H1 (cell line): ENCODE results near the gene TAAR9. TPM values are rescaled to one million over a fixed set of nuclear protein-coding genes. Genes with fewer than 3 reads are reported as not detected.

ENCODE experiments used
- CTCF ChIA-PET: fragments of 300-600 bp; sonication (Branson Sonifier 250); formaldehyde crosslinking; loops from one replicate; lab custom pipeline; 2021; ENCODE audit not compliant: partially characterized antibody; lab: Charles Lee
- POLR2A ChIA-PET: fragments of 300-600 bp; sonication (Branson Sonifier 250); formaldehyde crosslinking; loops from one replicate; lab custom pipeline; 2021; ENCODE audit warnings: inconsistent platforms; ENCODE audit not compliant: partially characterized antibody; lab: Charles Lee
- DNase-seq, 2 experiments: peaks; one replicate each; pipeline versions ENCODE4 v3.0.0 to v3.0.0-alpha.2; 2010 to 2022; ENCODE audit warnings: low spot score in 2 of 2, low read depth in 1 of 2, mixed read lengths in 1 of 2
- FAIRE-seq: peaks from 2 replicates; lab custom pipeline; 2011; peaks lifted over from hg19 to GRCh38; lab: Jason Lieb, UNC
- H2AFZ ChIP-seq: 2 replicates; pipeline ENCODE4 v1.8.1; 2012; ENCODE audit warnings: low read length, inconsistent platforms
- H2AK5ac ChIP-seq: 2 replicates; pipeline ENCODE4 v1.6.1; 2013; ENCODE audit warnings: low read depth, low read length
- H2BK120ac ChIP-seq: replicated peaks from 2 replicates; pipeline ENCODE3; 2013; ENCODE audit warnings: low read depth, low read length, inconsistent platforms
- H2BK12ac ChIP-seq: 2 replicates; pipeline ENCODE4 v1.6.1; 2013; ENCODE audit warnings: low read depth, low read length
- H2BK15ac ChIP-seq: 2 replicates; pipeline ENCODE4 v1.6.1; 2013; ENCODE audit warnings: low read length
- H2BK20ac ChIP-seq: 2 replicates; pipeline ENCODE4 v1.6.1; 2013; ENCODE audit warnings: low read length
- H2BK5ac ChIP-seq: 2 replicates; pipeline ENCODE4 v1.6.1; 2013; ENCODE audit warnings: low read depth, low read length
- H3K14ac ChIP-seq: 2 replicates; pipeline ENCODE4 v1.6.1; 2013; ENCODE audit warnings: inconsistent platforms; ENCODE audit not compliant: insufficient read length
- H3K18ac ChIP-seq: 2 replicates; pipeline ENCODE4 v1.6.1; 2013; ENCODE audit warnings: low read length; ENCODE audit errors: extremely low read depth
- H3K23ac ChIP-seq: 2 replicates; pipeline ENCODE4 v1.6.1; 2013; ENCODE audit warnings: inconsistent platforms; ENCODE audit not compliant: insufficient read length
- H3K23me2 ChIP-seq: 2 replicates; pipeline ENCODE4 v1.6.1; 2013; ENCODE audit warnings: low read depth, low read length
- H3K27ac ChIP-seq: 2 replicates; pipeline ENCODE4 v1.6.1; 2011; ENCODE audit warnings: low read depth, low read length, inconsistent platforms
- H3K27me3 ChIP-seq, 4 experiments: replicated peaks in 1 of 4; 1 replicate in 1 of 4; 2 replicates in 3 of 4; pipeline versions ENCODE4 v1.6.1 to v1.8.1; 2011 to 2013; ENCODE audit warnings: low read length in 3 of 4, mild to moderate bottlenecking in 3 of 4, inconsistent platforms in 2 of 4, mixed read lengths in 2 of 4, moderate library complexity in 1 of 4; ENCODE audit not compliant: control insufficient read depth in 3 of 4, insufficient read depth in 3 of 4; ENCODE audit errors: extremely low read depth in 1 of 4
- H3K36me3 ChIP-seq, 4 experiments: 2 replicates each; pipeline versions ENCODE4 v1.6.1 to v1.8.1; 2011 to 2013; ENCODE audit warnings: mild to moderate bottlenecking in 4 of 4, low read length in 3 of 4, moderate library complexity in 2 of 4, control low read depth in 1 of 4, inconsistent platforms in 1 of 4; ENCODE audit not compliant: insufficient read depth in 4 of 4, control insufficient read depth in 2 of 4
- H3K4ac ChIP-seq: replicated peaks from 2 replicates; pipeline ENCODE3; 2013; ENCODE audit warnings: low read length, low read depth, mixed read lengths, inconsistent platforms; ENCODE audit not compliant: insufficient read length
- H3K4me1 ChIP-seq, 4 experiments: replicated peaks in 1 of 4; 1 replicate in 1 of 4; 2 replicates in 3 of 4; pipeline versions ENCODE4 v1.6.1 to v1.8.1; 2011 to 2013; ENCODE audit warnings: low read length in 3 of 4, inconsistent platforms in 2 of 4, mixed read lengths in 1 of 4; ENCODE audit not compliant: insufficient read depth in 4 of 4, control insufficient read depth in 3 of 4
- H3K4me2 ChIP-seq, 2 experiments: 2 replicates each; pipeline versions ENCODE4 v1.6.1 to v1.8.1; 2011 to 2013; ENCODE audit warnings: low read depth in 2 of 2, low read length in 2 of 2, control low read depth in 1 of 2, inconsistent platforms in 1 of 2, mild to moderate bottlenecking in 1 of 2; ENCODE audit not compliant: insufficient read depth in 1 of 2
- H3K4me3 ChIP-seq, 4 experiments: fragments of 200-600, 300-600 bp in 1 of 4; sonication (generic), shearing (Covaris generic), sonication (Bioruptor Twin) in 1 of 4; 2 replicates each; pipeline versions ENCODE4 v1.5.1 to v1.8.1; 2011 to 2016; ENCODE audit warnings: low read length in 4 of 4, low read depth in 3 of 4, control low read depth in 2 of 4, inconsistent platforms in 2 of 4, mild to moderate bottlenecking in 2 of 4, mixed read lengths in 1 of 4, moderate library complexity in 1 of 4; ENCODE audit not compliant: insufficient read depth in 2 of 4; ENCODE audit errors: extremely low read depth in 1 of 4
- H3K56ac ChIP-seq: replicated peaks from 2 replicates; pipeline ENCODE3; 2013; ENCODE audit warnings: low read depth, mild to moderate bottlenecking, mixed read lengths, low read length, inconsistent platforms; ENCODE audit not compliant: insufficient read length
- H3K79me1 ChIP-seq: 2 replicates; pipeline ENCODE4 v1.6.1; 2013; ENCODE audit warnings: low read depth, low read length, control low read depth
- H3K79me2 ChIP-seq, 2 experiments: 2 replicates each; pipeline versions ENCODE4 v1.6.1 to v1.8.1; 2012 to 2013; ENCODE audit warnings: low read length in 2 of 2, mild to moderate bottlenecking in 2 of 2, inconsistent platforms in 1 of 2; ENCODE audit not compliant: insufficient read depth in 2 of 2, control insufficient read depth in 1 of 2
- H3K9ac ChIP-seq, 4 experiments: replicated peaks in 1 of 4; 1 replicate in 1 of 4; 2 replicates in 3 of 4; pipeline versions ENCODE4 v1.6.1 to v1.8.1; 2011 to 2013; ENCODE audit warnings: low read depth in 3 of 4, low read length in 3 of 4, control low read depth in 2 of 4, mild to moderate bottlenecking in 2 of 4, moderate library complexity in 2 of 4, inconsistent platforms in 1 of 4; ENCODE audit errors: extremely low read depth in 1 of 4
- H3K9me3 ChIP-seq, 2 experiments: 2 replicates each; pipeline versions ENCODE4 v1.6.1 to v1.8.1; 2012 to 2013; ENCODE audit warnings: mild to moderate bottlenecking in 2 of 2, moderate library complexity in 2 of 2, control low read depth in 1 of 2, inconsistent platforms in 1 of 2, low read depth in 1 of 2, low read length in 1 of 2, mixed read lengths in 1 of 2; ENCODE audit not compliant: insufficient read depth in 2 of 2
- H4K20me1 ChIP-seq, 2 experiments: replicated peaks in 1 of 2; 2 replicates each; pipeline versions ENCODE3 to v1.8.1; 2011 to 2013; ENCODE audit warnings: inconsistent platforms in 2 of 2, low read length in 2 of 2, mild to moderate bottlenecking in 1 of 2; ENCODE audit not compliant: insufficient read depth in 2 of 2, control insufficient read depth in 1 of 2
- H4K5ac ChIP-seq: 2 replicates; pipeline ENCODE4 v1.6.1; 2013; ENCODE audit warnings: low read length, low read depth, mixed read lengths, inconsistent platforms; ENCODE audit not compliant: insufficient read length
- H4K8ac ChIP-seq: 2 replicates; pipeline ENCODE4 v1.8.0; 2013; ENCODE audit warnings: mild to moderate bottlenecking, moderate library complexity, low read length, inconsistent platforms; ENCODE audit not compliant: insufficient read depth; ENCODE audit errors: extremely low read depth
- H4K91ac ChIP-seq: replicated peaks from 2 replicates; pipeline ENCODE3; 2013; ENCODE audit warnings: low read length, mixed read lengths, inconsistent platforms; ENCODE audit not compliant: insufficient read length
- BCL11A ChIP-seq, 2 experiments: IDR thresholded peaks; one replicate each; pipeline ENCODE4 v1.6.1; 2011; ENCODE audit warnings: low read depth in 2 of 2, low read length in 2 of 2, mild to moderate bottlenecking in 2 of 2
- BRCA1 ChIP-seq: IDR thresholded peaks from 2 replicates; pipeline ENCODE4 v1.6.1; 2012; ENCODE audit warnings: low read depth, low read length, improper control_type of control experiment
- GABPA ChIP-seq: IDR thresholded peaks from 2 replicates; pipeline ENCODE4 v1.6.1; 2011; ENCODE audit warnings: mild to moderate bottlenecking, low read length, moderate library complexity, borderline replicate concordance; ENCODE audit not compliant: insufficient read depth
- HDAC2 ChIP-seq, 2 experiments: fragments of 300-600 bp in 1 of 2; sonication (generic) in 1 of 2; IDR thresholded peaks; 2 replicates each; pipeline ENCODE4 v1.6.1; 2011 to 2012; ENCODE audit warnings: low read depth in 2 of 2, low read length in 2 of 2, mild to moderate bottlenecking in 2 of 2, moderate library complexity in 2 of 2, borderline replicate concordance in 1 of 2, inconsistent platforms in 1 of 2
- POLR2A ChIP-seq, 2 experiments: IDR thresholded peaks; 1 replicate in 1 of 2; 2 replicates in 1 of 2; pipeline ENCODE4 v1.6.1; 2011; ENCODE audit warnings: low read depth in 2 of 2, low read length in 2 of 2, mild to moderate bottlenecking in 2 of 2; ENCODE audit errors: control extremely low read depth in 1 of 2
- POU5F1 ChIP-seq: IDR thresholded peaks from 2 replicates; pipeline ENCODE4 v1.6.1; 2011; ENCODE audit warnings: low read depth, mild to moderate bottlenecking, low read length, moderate library complexity
- SIN3A ChIP-seq, 2 experiments: IDR thresholded peaks in 1 of 2; conservative IDR thresholded peaks in 1 of 2; 2 replicates each; pipeline ENCODE4 v1.6.1; 2011 to 2012; ENCODE audit warnings: low read length in 2 of 2, improper control_type of control experiment in 1 of 2, low read depth in 1 of 2, mild to moderate bottlenecking in 1 of 2
- SIX5 ChIP-seq: IDR thresholded peaks from 2 replicates; pipeline ENCODE4 v1.6.1; 2011; ENCODE audit warnings: mild to moderate bottlenecking, low read depth, low read length
- SUZ12 ChIP-seq: fragments of 200-600 bp; sonication (generic); IDR thresholded peaks from 2 replicates; pipeline ENCODE4 v1.6.1; 2012; ENCODE audit warnings: mild to moderate bottlenecking, inconsistent platforms, low read length, moderate library complexity, mixed read lengths
- TAF7 ChIP-seq: optimal IDR thresholded peaks from 2 replicates; pipeline ENCODE3; 2011; ENCODE audit warnings: low read depth, mild to moderate bottlenecking, inconsistent platforms, low read length, moderate library complexity, borderline replicate concordance
- TEAD4 ChIP-seq: IDR thresholded peaks from 2 replicates; pipeline ENCODE4 v1.6.1; 2012; ENCODE audit warnings: low read depth, low read length, inconsistent platforms, mixed read lengths
- YY1 ChIP-seq: IDR thresholded peaks from 2 replicates; pipeline ENCODE4 v1.6.1; 2011; ENCODE audit warnings: low read depth, mild to moderate bottlenecking, low read length
- WGBS, 2 experiments: shearing (Covaris generic) in 1 of 2; methylation state at CpG; one replicate each; pipeline versions ENCODE4 v1.1.6 to v1.1.7; 2013 to 2015; ENCODE audit warnings: low lambda C conversion rate in 2 of 2, mixed read lengths in 2 of 2, inconsistent platforms in 1 of 2, low coverage in 1 of 2, missing lambda C conversion rate in 1 of 2; ENCODE audit not compliant: insufficient replicate concordance in 2 of 2, insufficient coverage in 1 of 2, insufficient read length in 1 of 2; ENCODE audit errors: extremely low coverage in 1 of 2, missing lambda C conversion rate in 1 of 2; 5-methylcytosine and 5-hydroxymethylcytosine counted together
- polyA plus RNA-seq, 7 experiments: library from polyadenylated mRNA; depleted of rRNA in 3 of 7; stranded (reverse) in 5 of 7; unstranded in 2 of 7; fragments of >200 nt in 5 of 7; fragments of 200-250 nt in 2 of 7; gene quantifications; 1 replicate in 5 of 7; 2 replicates in 1 of 7; 4 replicates in 1 of 7; pipeline versions ENCODE4 v1.2.1 to v1.2.3, GENCODE V29; 2011 to 2013; ENCODE audit warnings: missing spikeins in 2 of 7, mixed read lengths in 2 of 7
- total RNA-seq: library from RNA; stranded (reverse); fragmentation: NEBNext Ultra II Directional; extraction: Animal tissue kit (Norgen Biotek cat#: 25700); gene quantifications from 2 replicates; pipeline ENCODE4 v1.2.1, GENCODE V29; 2021
- TF ChIP-seq, protein P1 (sequence below): IDR thresholded peaks from 2 replicates; pipeline ENCODE4 v1.6.1; 2012; ENCODE audit warnings: low read length, inconsistent platforms

The TAAR9 gene
- total and polyA plus RNA-seq, 2 of the 8 experiments (the other 6 are each of a cell fraction or from before 2014, with no cell fraction given): not detected

DNA sequence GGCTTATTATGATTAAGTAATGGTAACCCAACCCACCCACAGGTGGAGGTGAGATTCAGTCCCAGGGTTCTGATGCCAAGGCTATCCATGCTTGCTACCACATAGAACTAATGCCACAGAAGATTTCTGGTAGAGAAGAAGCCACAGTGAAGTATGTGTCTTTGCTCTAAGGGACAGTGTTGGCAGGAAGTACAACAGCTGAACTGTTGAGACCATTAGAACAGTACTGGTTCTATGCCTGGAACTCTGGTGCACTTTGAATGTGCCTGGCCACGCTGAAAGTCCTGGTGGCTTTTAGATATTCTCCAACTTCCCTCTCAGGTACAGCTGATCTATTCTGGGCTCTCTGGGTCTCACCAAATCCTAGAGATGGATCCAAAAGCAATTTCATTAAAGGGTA is 32.9 kb upstream of the TAAR9 start:
- no peak overlapping the region for H2BK20ac ChIP-seq
- no peak overlapping the region for H2AK5ac ChIP-seq
- H3K9me3 ChIP-seq: no peaks in the 10 kb centered on the region
- no peak overlapping the region for H4K5ac ChIP-seq
- DNase-seq: no peak
- no peaks in the 10 kb centered on the region for H3K27me3 ChIP-seq
- H2AFZ ChIP-seq: no peak overlapping the region
- peaks cover 0 to 2% of the 10 kb centered on the region in 2 experiments for H4K20me1 ChIP-seq
- H3K4me3 ChIP-seq: no peak overlapping the region
- H3K56ac ChIP-seq: no peak overlapping the region
- H3K4me2 ChIP-seq: no peak overlapping the region
- H2BK5ac ChIP-seq: no peak overlapping the region
- no peak overlapping the region for H3K9ac ChIP-seq
- H3K23me2 ChIP-seq: no peaks in the 10 kb centered on the region
- no peak overlapping the region for H4K91ac ChIP-seq
- no peak overlapping the region for H3K27ac ChIP-seq
- H3K23ac ChIP-seq: no peak overlapping the region
- ChIA-PET CTCF (no interaction called here), POLR2A (no interaction called here)
- no peak overlapping the region for H4K8ac ChIP-seq
- H3K4ac ChIP-seq: no peak overlapping the region
- peaks cover 0 to 57% of the 10 kb centered on the region in 2 experiments; a peak in 2 of 4 replicates for H3K79me2 ChIP-seq
- H3K18ac ChIP-seq: no peak overlapping the region
- no peak overlapping the region for H2BK15ac ChIP-seq
- WGBS, 2 experiments: 95% methylated on average over 1 of the region's 1 CpG; no CpG with 5 or more reads in 1 of the 2 experiments
- no peak overlapping the region for H2BK120ac ChIP-seq
- peaks cover 11% of the 10 kb centered on the region; the same call in 1 of the 2 replicates for H3K79me1 ChIP-seq
- no peaks in the 10 kb centered on the region for H3K4me1 ChIP-seq
- peaks cover 0 to 4% (median 2%) of the 10 kb centered on the region in 4 experiments; a peak in 2 of 8 replicates for H3K36me3 ChIP-seq
- no peak overlapping the region for H2BK12ac ChIP-seq
- no peak overlapping the region for H3K14ac ChIP-seq
- no peak for FAIRE-seq
- no peak for TF ChIP-seq SIX5
- no peak for TF ChIP-seq TAF7
- TF ChIP-seq, protein P1, sequence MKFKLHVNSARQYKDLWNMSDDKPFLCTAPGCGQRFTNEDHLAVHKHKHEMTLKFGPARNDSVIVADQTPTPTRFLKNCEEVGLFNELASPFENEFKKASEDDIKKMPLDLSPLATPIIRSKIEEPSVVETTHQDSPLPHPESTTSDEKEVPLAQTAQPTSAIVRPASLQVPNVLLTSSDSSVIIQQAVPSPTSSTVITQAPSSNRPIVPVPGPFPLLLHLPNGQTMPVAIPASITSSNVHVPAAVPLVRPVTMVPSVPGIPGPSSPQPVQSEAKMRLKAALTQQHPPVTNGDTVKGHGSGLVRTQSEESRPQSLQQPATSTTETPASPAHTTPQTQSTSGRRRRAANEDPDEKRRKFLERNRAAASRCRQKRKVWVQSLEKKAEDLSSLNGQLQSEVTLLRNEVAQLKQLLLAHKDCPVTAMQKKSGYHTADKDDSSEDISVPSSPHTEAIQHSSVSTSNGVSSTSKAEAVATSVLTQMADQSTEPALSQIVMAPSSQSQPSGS: no peak
- TF ChIP-seq TEAD4: no peak
- no peak for TF ChIP-seq YY1
- no peak for TF ChIP-seq POU5F1
- no peak for TF ChIP-seq BRCA1
- TF ChIP-seq HDAC2 (IDR thresholded peaks at IDR 0.05; ENCODE audit: borderline replicate concordance in 1 of 2, low read depth in 2 of 2, low read length in 2 of 2): no peak
- TF ChIP-seq SUZ12: no peak
- TF ChIP-seq SIN3A (conservative IDR thresholded peaks at IDR 0.05 in 1 of 2, IDR thresholded peaks at IDR 0.05 in 1 of 2; ENCODE audit: low read depth in 1 of 2, low read length in 2 of 2): no peak
- no peak for TF ChIP-seq BCL11A (IDR thresholded peaks at IDR 0.05; ENCODE audit: low read depth in 2 of 2, low read length in 2 of 2)
- TF ChIP-seq GABPA: no peak
- no peak for TF ChIP-seq POLR2A (IDR thresholded peaks at IDR 0.05; ENCODE audit: control extremely low read depth in 1 of 2, low read depth in 2 of 2, low read length in 2 of 2)
